ENCODE data around the gene TMEM229B.

The TMEM229B gene

GRCh38 chr14:67424539-67424938 lies 64.0 kb downstream of the TMEM229B start:
- no peak for DNase-seq (ENCODE audit: low read depth in 3 of 3)

- DNase-seq (ENCODE audit: low read depth in 3 of 3), result no peak
These were observed 65.1 kb downstream of the TMEM229B start for GRCh38 chr14:67423424-67423823.

DNA sequence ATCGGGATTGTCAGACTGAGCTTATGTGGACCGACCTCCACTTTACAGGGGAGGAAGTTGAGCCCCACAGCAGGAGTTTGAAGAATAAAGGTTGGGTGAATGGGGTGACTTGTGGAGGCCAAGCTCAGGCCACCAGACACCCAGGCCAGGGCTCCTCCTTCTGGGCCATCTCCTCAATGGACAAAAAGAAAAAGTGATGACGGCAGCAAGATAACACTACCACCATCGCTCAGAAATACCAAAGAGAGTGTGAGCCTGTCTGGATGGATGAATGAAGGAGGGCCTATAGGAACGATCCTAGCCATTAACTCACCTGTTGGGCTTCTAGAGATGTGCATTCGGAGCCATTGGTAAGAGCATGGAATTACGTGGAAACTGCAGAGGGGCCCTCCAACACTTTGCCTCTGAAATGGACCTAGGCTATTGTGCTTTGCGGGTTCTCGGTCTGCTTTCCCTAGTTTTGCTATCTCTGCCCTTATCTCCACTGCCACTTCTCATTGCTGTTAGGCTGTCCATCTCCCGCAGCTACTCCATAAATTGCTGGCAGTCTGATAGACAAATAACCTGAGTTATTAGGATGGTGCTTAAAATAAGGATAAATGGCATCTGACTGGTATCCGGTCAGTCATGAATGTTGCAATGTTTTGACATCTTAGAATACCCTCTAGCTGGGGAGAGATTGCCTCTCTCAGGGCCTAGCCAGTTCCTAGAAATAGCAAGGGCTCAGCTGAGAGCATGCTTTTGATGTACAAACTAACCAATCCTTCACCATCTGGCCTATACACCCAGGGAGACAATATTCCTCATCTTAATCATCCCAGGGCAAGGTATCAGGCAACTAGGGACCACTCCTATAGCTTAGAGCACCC lies 66.9 kb downstream of the TMEM229B start:
- no peak for DNase-seq (ENCODE audit: low read depth in 3 of 3)

Measured in stimulated activated CD4-positive, alpha-beta T cell treated with anti-CD3 and anti-CD28 coated beads, TNF-alpha, amount 100 ng/mL, for 24 hours (primary cell).